Esophagus muscularis mucosa (tissue), 4 donors: ENCODE measurements around the gene DISC1.

Experiments used
- CTCF ChIP-seq, 3 experiments: fragments of 200-600 bp in 2 of 3; fragments of 450-650 bp in 1 of 3; sonication (generic) in 2 of 3; IDR thresholded peaks; one replicate each; pipeline ENCODE4 v1.5.1; 2017 to 2019; ENCODE audit warnings: antibody characterized with exemption in 3 of 3, mild to moderate bottlenecking in 2 of 3, moderate library complexity in 1 of 3
- EP300 ChIP-seq: sonication (generic); formaldehyde crosslinking; IDR thresholded peaks from one replicate; pipeline ENCODE4 v1.6.1; 2017; ENCODE audit warnings: antibody characterized with exemption
- POLR2A ChIP-seq: fragments of 450-650 bp; IDR thresholded peaks from one replicate; pipeline ENCODE4 v1.6.1; 2017; ENCODE audit warnings: antibody characterized with exemption, moderate library complexity, mild to moderate bottlenecking, low read depth
- POLR2AphosphoS5 ChIP-seq, 2 donors: sonication (generic); formaldehyde crosslinking; IDR thresholded peaks; one replicate each; pipeline ENCODE4 v1.6.1; 2017; ENCODE audit warnings: antibody characterized with exemption in 2 of 2

DNA sequence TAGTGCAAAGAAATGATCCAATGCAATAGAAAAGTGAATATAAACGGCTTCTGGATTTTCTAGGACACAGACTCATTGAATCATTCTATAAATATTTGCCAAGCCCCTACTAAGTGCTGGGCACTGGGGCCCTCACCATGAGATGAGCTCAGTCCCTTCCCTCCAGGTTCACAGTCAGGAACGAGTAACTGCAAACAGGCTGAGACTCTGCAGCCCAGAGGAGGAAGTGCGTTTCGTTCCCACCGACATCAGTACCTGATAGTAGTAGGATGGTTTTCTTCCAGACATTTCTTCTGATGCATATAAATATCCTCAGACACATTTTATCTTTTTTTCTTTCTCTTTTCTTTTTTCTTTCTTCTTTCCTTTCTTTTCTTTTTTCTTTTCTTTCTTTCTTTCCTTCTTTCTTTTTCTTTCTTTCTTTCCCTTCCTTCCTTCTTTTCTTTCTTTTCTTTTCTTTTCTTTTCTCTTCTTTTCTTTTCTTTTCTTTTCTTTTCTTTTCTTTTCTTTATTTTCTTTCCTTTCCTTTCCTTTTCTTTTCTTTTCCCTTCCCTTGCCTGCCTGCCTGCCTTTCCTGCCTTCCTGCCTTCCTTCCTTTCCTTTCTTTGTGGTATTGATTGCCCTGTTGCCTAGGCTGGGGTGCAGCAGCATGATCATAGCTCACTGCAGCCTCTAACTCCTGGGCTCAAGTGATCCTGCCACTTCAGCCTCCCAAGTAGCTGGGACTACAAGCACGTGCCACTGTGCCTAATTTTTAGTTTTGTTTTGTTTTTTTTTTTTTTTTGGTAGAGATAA, 135.4 kb downstream of the DISC1 start:
- no peak for TF ChIP-seq CTCF (IDR thresholded peaks at IDR 0.05)
- TF ChIP-seq EP300: no peak
- TF ChIP-seq POLR2A: no peak
- no peak for TF ChIP-seq POLR2AphosphoS5 (IDR thresholded peaks at IDR 0.05)
